ENCODE results near the gene ARRDC2. TPM values are rescaled to one million over a fixed set of nuclear protein-coding genes. Genes with fewer than 3 reads are reported as not detected.
"Not testable (repeated sequence)": the region's sequence is repeated elsewhere in the genome, so short reads cannot be mapped to it uniquely, and the experiment has no call there.

The ARRDC2 gene
- total RNA-seq, 1 donor from 2014 or later, result 26.0 TPM

DNA sequence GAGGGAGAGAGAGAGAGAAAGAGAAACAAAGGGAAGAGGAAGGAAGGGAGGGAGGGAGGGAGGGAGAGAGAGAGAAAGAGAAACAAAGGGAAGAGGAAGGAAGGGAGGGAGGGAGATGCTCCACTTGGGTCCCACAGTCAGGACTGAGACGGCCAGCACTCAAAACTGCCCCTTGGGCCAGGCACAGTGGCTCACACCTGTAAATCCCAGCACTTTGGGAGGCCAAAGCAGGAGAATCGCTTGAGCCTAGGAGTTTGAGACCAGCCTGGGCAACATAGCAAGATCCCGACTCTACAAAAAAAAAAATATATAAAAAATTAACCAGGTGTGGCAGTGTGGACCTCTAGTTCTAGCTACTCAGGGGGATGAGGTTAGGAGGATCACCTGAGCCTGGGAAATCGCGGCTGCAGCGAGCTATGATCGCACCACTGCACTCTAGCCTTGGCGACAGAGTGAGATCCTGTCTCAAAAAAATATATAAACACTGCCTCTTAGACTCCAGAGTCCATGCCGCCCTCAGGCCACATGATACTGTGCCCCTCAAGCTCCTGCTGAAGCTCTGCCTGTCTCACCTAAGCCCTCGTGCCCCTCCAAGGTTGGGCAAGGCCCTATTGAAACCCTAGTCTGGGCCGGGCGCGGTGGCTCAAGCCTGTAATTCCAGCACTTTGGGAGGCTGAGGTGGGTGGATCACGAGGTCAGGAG is 8.4 kb downstream of the ARRDC2 start:
- DNase-seq (ENCODE audit: low spot score), result no peak

DNA sequence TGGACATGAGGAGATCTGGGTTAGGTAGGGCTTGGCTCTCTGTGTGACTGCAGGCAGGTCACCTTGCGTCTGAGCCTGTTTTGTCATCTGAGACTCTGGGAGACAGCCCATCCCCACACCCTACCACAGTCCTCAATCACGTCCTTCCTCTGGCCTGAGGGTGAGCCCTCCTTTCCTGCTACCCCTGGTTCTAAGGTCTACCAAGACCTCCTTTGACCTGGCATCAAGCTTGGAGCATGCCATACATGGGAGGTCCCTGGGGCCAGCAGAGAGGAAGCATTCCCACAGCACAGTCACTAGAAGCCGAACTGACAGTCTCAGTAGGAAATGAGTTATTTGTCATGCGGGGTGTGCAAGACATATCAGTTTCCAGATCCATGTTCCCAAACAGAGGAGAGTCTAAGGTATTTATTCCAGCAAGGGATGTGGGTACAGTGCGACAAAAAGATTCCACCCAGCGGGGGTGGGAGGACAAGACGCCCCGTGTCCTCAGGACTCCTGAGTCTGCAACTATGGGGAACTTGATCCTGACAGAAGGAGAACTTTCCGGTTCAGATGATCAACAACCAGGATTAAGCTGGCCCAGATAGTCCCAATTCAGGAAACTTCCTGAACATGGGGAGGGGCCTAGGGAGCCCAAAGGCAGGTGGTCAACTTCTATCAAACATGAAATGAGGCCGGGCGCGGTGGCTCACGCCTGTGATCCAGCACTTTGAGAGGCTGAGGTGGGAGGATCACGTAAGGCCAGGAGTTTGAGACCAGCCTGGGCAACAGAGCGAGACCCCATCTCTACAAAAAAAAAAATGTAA is 9.5 kb downstream of the ARRDC2 start:
- no peak for DNase-seq (ENCODE audit: low spot score)

DNA sequence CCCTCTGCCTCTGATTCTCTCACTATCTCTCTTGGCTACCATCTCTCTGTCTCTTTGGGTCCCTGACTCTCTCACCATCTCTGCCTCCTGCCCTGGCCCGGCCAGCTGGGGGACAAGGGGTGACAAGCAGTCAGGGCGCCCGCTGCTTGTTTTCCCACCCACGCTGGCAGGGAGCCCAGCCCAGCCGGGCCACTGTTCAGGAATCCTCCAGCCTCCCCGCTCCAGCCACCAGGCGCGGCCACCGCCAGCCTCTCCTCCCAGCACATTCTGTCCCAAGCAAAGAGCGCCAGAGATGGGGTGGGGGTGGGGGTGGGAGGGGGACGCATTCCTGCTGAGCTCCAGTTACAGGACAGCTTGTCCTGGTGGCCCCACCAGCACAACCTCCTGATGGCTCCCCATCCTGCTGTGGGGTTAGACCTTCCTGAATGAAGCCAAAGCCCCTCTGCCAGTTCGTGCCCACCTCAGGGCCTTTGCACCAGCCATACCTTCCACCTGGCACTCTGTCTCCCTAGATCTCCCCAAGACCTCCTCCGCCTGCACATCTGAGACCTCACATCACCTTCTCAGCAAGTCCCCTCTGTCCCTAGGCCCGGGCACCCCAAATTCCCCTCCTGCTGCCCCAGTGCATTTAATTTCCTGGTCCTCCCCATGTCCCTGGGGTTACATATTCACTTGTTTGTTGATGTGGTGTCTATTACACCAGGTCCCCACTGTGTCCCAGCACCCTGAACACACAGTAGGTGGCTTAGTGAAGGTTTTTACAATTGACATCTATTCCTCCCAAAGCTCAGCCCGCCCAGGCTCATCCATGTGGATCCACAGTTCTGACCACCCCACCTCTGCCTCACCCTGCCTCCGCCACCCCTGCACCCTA is 12.5 kb downstream of the ARRDC2 start:
- peak; percentile 96 for DNase-seq (ENCODE audit: low spot score)

DNA sequence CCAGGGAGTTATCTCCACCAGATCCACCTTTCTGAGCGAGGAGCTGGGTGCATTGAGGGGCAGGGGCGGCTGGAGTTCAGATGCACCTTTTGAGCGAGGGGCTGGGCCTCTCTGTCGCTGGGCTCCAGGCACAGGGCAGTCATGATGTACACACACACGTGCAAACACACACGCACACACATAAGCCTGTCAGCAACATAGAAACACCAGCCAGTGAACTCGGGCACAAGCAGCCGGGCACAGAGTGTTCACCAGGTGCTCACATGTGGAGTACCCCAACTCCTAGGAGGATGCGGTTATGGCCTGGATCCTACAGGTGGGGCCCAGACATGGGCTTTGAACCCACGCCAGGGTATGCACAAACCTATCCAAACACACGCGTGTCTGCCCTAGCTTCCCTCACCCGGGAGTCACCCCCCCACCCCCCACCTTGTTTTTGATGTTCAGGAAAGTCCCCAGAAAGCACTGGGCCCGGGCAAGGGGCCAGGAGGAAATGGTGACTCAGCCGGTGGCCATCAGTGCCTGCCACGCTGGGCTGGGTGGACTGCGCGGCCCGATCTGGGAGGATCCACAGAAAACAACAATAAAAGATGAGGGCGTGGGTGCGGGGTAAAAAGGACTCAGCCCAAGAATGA is 13.3 kb downstream of the ARRDC2 start:
- DNase-seq (ENCODE audit: low spot score), result no peak

DNA sequence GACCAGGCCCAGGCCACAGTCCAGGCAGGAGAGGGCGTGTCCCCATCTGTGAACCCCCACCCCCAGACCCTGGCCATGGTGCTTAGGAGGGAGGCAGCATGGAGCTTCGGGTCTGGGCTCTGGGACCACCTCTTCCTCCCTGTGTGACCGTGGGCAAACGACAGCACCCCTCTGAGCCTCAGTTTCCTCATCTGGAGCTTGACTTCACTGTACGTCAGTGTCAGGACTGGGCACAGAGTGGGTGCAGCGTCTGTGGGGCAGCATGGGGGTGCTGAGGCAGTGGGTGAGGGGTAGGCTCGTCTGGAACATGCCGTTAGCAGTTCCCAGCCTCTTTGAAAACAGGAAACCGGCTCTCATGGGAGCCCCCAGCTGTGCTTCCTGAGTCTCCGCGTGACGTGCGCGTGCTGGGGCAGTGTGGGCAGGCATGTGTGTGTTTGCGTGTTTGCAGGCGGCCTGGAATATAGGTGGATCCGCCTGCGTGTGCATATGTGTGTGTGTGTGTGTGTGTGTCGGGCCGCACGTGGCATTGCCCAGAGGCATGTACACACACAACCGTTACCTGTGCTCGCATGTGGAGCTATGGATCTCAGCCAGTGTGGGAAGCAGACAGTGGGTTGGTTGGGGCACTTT is 15.8 kb downstream of the ARRDC2 start:
- DNase-seq (ENCODE audit: low spot score), result no peak

DNA sequence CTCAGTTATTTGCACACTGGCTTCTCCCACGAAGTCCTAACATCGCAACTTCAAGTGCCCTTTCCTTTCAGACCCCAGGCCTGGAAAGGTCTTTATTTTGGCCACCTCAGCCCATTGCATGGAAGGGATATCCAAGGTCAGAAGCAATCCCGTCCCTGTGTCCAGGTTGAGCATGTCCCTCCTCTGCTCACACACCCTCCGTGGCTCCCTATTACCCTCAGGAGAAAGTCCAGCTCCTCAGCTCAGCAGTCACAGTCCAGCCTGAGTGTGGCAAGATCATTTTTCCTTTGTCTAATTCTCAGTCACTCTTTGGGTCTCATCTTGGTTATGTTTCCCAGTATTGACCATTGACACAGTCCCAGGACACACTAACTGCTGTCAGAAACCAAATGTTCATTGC is 19.2 kb downstream of the ARRDC2 start:
- DNase-seq (ENCODE audit: low spot score), result no peak

DNA sequence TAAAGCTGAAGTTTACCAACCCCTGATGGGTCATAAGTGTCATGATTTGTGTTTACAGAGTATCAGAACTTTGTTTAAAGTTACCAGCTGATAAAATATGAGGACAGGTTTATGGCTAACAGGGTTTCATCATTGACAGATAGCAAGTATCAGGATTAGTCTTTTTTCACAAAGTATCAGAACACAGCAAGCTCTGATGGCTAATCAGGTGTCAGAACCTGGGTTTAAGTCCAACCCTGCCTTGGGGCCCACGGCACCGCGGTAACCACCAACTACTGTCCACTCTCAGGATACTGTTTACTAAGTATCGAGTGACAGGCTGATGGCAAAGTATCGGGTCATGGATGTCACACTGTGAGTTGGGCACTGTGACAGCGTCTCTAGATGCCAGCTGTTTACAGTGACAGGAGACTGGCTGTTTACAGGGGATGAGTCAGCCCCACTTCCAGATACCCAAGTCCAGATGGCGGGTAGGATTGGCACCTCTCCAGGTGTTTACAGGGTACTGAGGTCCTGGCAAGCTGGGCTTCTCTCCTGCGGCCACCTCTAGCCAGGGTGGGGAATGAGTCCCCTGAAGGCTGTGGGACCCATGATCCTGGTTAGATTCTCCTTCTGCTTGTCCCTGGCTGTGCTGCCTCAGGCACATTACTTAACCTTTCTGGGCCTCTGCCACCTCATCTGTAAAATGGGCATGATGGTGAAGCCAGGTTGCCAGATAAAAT is 21.8 kb downstream of the ARRDC2 start:
- DNase-seq (ENCODE audit: low spot score), result no peak

DNA sequence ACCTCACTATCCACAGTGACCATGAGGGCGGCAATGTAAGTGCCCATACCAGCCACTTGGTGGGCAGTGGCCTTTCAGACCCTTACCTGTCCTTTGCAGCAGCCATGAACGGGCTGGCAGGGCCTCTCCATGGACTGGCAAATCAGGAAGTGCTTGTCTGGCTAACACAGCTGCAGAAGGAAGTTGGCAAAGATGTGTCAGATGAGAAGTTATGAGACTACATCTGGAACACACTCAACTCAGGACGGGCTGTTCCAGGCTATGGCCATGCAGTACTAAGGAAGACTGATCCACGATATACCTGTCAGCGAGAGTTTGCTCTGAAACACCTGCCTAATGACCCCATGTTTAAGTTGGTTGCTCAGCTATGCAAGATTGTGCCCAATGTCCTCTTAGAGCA is 23.4 kb downstream of the ARRDC2 start:
- DNase-seq (ENCODE audit: low spot score), result not testable (repeated sequence)

DNA sequence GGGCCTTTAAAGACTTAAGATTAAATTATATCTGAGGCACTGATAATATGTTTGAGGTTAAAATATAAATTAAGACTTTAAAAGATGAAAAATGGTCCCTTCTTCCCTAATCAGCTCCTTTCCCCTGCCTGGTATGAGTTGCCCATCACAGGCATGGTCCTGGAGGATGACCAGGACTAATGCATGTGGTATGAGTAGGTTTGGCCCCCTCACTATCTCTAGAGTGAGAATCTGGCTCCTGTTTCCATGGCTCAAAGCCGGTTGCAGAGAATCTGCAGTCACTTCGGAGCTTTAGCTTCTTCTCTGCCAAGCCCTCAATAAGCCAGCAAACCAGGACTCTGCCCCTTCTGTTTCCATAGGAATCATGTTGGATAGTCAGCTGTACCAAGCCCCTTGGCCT is 24.1 kb downstream of the ARRDC2 start:
- not testable (repeated sequence) for DNase-seq (ENCODE audit: low spot score)

DNA sequence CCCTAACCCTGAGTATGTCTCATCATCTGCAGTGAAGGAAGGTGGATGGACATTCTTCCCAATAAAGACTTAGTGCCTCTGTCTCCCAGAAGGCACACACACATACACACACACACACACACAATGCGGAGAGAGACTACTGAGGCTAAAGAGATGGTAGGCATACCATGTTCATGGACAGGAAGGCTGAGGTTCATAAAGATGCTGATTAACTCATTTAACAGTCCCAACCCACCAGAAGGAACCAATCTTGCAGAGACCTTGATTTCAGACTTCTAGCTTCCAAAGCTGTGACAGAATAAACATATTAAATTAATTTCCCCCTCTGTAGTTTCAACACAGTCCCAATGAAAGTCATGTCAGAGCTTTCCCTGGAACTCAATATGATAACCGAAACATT is 33.1 kb downstream of the ARRDC2 start:
- no peak for DNase-seq (ENCODE audit: low spot score)

DNA sequence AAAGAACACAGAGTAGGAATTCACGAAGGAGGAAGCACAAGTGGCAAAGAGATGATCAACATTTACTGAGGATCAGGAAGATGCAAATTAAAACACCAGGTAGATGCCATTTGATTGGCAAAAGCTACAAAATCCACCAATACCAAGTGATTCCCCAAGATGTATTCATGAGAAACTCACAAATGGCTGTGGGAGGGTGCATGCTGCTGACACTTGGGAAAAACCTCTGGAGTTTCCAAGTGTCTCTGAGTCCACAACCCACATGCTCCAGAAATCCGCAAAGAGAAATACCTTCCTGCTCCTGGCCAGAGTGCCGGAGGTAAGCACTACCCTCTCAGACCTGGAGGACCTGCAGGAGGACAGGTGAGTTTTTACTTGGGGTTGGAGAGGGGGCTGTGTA is 35.7 kb downstream of the ARRDC2 start:
- DNase-seq (ENCODE audit: low spot score), result no peak

DNA sequence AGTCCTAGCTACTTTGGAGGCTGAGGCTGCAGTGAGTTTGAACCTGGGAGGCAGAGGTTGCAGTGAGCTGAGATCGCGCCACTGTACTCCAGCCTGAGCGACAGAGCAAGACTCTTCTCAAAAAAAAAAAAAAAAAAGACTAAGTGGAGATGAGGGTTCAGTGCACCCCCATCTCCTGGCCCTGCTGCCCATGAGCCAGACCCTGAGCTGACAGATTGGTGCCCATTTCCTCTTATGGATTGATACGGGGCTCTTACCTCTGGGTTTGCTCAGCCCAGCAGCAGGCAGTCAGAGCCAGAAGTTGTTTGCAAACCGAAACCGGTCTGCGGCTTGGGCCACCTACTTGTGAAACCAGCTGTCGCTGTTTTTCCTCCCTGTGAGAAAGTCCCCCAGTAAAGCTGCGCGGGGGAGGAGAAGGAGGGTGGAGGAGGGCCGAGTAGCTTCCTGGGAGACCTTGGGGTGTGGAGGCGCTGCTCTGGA is 36.9 kb downstream of the ARRDC2 start:
- peak; percentile 91 for DNase-seq (ENCODE audit: low spot score)

DNA sequence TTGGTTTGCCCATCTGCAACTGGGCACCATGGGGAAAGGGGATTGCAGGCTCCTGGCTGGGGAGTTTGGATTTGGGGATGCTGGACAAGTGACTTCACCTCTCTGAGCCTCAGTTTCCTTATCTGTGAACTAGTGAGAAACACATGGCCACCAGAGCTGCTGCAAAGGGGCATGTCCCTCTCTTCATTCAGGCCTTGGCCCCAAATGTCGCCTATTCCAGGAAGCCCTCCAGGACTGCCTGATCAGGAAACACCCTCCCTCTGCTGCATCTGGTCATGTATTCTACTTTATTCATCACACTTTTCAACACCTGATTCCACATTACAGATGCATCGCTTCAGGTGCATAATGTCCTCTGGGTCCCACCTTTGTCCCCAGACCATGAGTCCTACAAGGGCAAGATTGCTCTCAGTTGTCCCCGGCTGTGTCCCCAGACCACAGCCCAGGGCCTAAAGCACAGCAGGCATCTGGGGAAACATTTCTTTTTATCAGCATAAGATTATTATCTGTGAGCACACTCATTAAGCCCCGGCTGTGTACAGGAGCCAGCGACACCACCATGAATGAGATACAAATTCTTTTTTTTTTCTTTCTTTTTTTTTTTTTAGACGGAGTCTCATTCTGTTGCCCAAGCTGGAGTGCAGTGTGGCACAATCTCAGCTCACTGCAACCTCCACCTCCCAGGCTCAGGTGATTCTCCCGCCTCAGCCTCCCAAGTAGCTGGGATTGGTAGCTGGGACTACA is 37.5 kb downstream of the ARRDC2 start:
- no peak for DNase-seq (ENCODE audit: low spot score)

DNA sequence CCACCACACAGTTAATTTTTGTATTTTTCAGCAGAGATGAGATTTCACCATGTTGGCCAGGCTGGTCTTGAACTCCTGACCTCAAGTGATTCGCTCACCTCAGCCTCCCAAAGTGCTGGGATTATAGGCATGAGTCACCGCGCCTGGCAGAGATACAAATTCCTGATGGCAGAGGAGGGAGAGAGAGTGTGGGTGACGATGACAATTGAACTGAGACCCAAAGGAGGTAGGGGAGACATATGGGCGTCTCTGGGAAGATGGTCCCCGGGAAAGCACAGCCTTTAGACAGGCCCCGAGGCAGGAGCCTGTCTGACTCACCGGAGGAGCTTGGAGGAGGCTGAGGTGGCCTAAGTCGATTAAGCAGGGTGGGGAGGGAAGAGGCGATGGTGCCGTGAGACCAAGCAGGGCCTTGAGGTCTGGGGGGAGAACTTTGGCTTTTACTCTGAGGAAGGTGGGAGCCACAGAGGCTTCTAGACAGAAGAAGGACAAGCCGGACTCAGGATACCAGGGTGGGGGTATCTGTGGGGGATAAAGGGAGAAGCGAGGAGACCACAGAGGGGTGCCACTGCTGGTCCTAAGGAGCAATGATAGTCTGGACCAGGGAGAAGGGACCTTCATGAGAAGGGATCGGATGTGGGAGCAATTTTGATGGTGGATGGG is 38.2 kb downstream of the ARRDC2 start:
- no peak for DNase-seq (ENCODE audit: low spot score)

DNA sequence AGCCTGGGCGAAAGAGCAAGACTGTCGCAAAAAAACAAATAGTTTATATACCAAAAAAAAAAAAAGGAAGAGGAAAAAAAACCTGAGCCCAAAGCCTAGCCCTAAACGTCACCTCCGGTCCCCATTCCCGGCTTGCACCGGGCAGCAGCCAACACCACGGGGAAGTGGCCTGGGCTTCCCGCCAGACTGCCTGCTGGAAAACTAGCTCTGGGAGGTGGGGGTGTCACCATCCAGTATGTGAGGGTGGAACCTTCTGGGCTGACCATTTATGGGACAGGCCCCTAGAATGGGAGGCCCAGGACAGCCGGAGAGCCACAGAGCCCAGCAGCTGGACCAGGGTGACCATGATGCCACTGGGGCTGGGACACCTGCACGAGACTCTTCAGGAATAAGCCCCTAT is 41.4 kb downstream of the ARRDC2 start:
- DNase-seq (ENCODE audit: low spot score), result peak; percentile 97

DNA sequence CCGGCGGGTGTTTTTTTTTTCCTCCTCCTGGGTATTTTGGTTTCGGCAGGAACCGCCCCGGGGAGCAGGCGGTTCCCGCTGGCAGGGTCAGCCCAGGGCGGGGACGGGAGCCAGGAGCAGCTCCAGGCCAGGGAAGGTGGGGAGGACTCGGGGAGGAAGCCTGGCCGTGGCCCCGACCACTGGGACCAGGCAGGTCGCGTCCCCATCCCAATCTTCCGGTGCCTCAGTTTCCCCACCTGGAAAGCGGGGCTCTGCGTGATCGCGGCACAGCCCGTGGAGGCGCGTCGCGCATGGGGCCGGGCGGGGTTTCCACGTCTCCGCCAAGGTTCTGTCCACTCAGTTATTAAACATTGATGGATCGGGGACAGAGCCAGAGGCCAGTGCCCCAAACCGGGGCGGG is 43.9 kb downstream of the ARRDC2 start:
- no peak for DNase-seq (ENCODE audit: low spot score)

DNA sequence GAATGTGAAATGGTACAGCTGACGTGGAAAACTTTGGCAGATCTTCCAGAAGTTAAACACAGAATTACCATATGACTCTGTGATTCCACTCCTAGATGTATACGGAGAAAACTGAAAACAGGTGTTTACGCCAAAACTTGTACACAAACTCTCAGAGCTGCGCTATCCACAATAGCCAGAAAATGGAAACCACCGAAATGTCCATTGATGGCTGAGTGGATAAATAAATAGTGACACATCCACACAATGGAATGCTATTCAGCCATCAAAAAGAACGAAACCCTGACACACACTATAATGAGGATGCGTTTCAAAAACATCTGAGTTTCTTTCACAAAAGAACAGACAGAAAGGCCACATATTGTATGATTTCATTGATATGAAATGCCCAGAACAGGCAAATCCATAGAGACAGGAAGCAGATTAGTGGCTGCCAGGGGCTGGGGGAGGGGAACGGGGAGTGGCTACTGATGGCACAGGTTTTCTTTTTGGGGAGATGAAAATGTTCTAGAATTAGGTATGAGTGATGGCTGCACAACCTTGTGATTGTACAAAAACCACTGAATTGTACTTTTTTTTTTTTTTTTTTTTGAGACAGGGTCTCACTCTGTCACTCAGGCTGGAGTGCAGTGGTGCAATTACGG is 45.7 kb downstream of the ARRDC2 start:
- DNase-seq (ENCODE audit: low spot score), result no peak

DNA sequence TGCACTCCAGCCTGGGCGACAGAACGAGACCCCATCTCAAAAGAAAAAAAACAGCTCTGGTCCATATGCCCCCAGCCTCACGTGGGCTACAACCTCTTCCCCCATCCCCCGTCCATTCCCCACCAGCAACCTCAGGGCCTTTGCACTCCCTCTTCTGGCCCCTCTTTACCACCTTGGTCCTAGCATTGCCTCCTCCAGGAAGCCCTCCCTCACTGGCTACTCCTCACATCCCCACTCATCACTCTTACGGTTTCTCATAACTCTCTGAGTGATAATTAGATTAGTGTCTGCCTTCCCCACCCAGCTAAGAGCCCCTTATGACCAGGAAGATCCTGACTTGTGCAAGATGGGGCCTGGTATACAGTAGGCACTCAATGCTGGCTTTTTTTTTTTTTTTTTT is 48.0 kb downstream of the ARRDC2 start:
- DNase-seq (ENCODE audit: low spot score), result no peak

Measured in mesenteric fat pad (tissue), 1 donor.